Measurements from ENCODE around the gene GGCT.

Gene GGCT, protein sequence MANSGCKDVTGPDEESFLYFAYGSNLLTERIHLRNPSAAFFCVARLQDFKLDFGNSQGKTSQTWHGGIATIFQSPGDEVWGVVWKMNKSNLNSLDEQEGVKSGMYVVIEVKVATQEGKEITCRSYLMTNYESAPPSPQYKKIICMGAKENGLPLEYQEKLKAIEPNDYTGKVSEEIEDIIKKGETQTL

DNA sequence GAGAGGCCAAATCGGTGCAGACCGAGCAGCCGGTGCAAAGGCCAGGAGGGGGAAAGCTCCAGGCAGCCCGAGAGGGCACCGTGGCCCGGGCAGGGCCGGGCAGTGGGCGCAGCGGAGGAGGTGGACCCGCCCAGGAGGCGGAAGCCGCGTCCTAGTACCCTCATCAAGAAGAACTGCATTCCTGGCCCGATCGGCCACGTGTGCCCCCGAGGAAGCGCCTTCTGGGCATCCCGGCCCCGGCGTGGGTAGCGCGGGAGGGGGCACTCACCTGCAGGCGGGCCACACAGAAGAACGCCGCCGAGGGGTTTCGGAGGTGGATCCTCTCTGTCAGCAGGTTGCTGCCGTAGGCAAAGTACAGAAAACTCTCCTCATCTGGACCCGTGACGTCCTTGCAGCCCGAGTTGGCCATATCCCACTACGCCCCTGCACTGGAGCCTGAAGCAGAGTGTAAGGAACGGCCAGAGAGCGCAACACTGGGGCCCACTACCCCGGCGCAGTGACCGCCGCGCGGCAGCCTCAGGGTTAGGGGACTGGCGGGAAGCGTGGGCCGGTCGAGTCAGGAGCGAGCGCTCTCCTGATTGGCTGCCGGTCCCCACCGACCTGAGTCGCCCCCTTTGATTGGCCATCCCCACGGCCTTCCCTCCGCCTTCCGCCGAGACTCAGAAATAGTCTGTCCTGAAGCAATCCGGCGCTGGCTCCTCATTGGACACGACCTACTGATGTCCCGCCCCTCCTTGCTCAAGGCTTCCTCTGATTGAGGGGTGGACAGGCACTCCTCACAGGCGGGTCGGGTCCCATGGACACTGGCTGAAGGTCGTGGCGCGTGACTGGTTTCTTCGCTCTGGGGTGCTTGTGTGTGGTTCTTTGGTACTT lies at the start of gene GGCT:
Gene GGCT, minus strand, starts transcription at position 529 of the 873 bp plus-strand sequence. Its CDS starts 120 bp downstream, at position 409.
- peak within 1 kb of the TSS; percentile 84 for H3K27ac ChIP-seq
- TF ChIP-seq CTCF (IDR thresholded peaks at IDR 0.05; ENCODE audit: low read depth, low read length), result no peak

GRCh38 chr7:30553546-30553945 lies 48.9 kb upstream of the GGCT start:
- H3K27me3 ChIP-seq (ENCODE audit: insufficient read depth, low read depth, severe bottlenecking), result no peaks in the 10 kb centered on the region
- H3K9me3 ChIP-seq (ENCODE audit: severe bottlenecking), result no peaks in the 10 kb centered on the region
- DNase-seq, result no peak
- H3K4me3 ChIP-seq (ENCODE audit: low read depth, low read length), result no peak overlapping the region
- no peak overlapping the region for H3K27ac ChIP-seq
- no peak for TF ChIP-seq CTCF (IDR thresholded peaks at IDR 0.05; ENCODE audit: low read depth, low read length)
- no peaks in the 10 kb centered on the region for H3K36me3 ChIP-seq

More for the DNA sequence above, at the start of gene GGCT:
- H3K4me3 ChIP-seq (ENCODE audit: low read depth, low read length), result peak within 1 kb of the TSS; percentile 98
- peaks cover 23% of the 10 kb centered on the region for H3K36me3 ChIP-seq
- DNase-seq, result peak; percentile 99
- no peaks in the 10 kb centered on the region for H3K9me3 ChIP-seq (ENCODE audit: severe bottlenecking)
- no peaks in the 10 kb centered on the region for H3K27me3 ChIP-seq (ENCODE audit: insufficient read depth, low read depth, severe bottlenecking)

- no peak overlapping the region for H3K4me3 ChIP-seq (ENCODE audit: low read depth, low read length)
- no peak for DNase-seq
- no peak for TF ChIP-seq CTCF (IDR thresholded peaks at IDR 0.05; ENCODE audit: low read depth, low read length)
- no peaks in the 10 kb centered on the region for H3K9me3 ChIP-seq (ENCODE audit: severe bottlenecking)
- no peaks in the 10 kb centered on the region for H3K27me3 ChIP-seq (ENCODE audit: insufficient read depth, low read depth, severe bottlenecking)
- no peak overlapping the region for H3K27ac ChIP-seq
- no peaks in the 10 kb centered on the region for H3K36me3 ChIP-seq
These were observed 48.5 kb upstream of the GGCT start for GRCh38 chr7:30553141-30553540.

GRCh38 chr7:30552330-30552729 lies 47.7 kb upstream of the GGCT start:
- Histone ChIP-seq H3K4me3 (ENCODE audit: low read depth, low read length) (no peak overlapping the region), H3K9me3 (ENCODE audit: severe bottlenecking) (no peaks in the 10 kb centered on the region), H3K27me3 (ENCODE audit: insufficient read depth, low read depth, severe bottlenecking) (no peaks in the 10 kb centered on the region), H3K36me3 (no peaks in the 10 kb centered on the region), H3K27ac (no peak overlapping the region)
- no peak for TF ChIP-seq CTCF (IDR thresholded peaks at IDR 0.05; ENCODE audit: low read depth, low read length)
- DNase-seq, result no peak

GRCh38 chr7:30549931-30550493 lies 45.4 kb upstream of the GGCT start:
- no peak for DNase-seq
- Histone ChIP-seq H3K9me3 (ENCODE audit: severe bottlenecking) (no peaks in the 10 kb centered on the region), H3K27ac (no peak overlapping the region), H3K4me3 (ENCODE audit: low read depth, low read length) (no peak overlapping the region), H3K27me3 (ENCODE audit: insufficient read depth, low read depth, severe bottlenecking) (no peaks in the 10 kb centered on the region), H3K36me3 (no peaks in the 10 kb centered on the region)
- TF ChIP-seq CTCF (IDR thresholded peaks at IDR 0.05; ENCODE audit: low read depth, low read length), result no peak
